Measurements from ENCODE around the gene PPP2R3C. TPM values are rescaled to one million over a fixed set of nuclear protein-coding genes. Genes with fewer than 3 reads are reported as not detected.

The PPP2R3C gene
- total and polyA plus RNA-seq, 2 of the 4 experiments (the other 2 are of a cell fraction), result 15.9 to 17.0 TPM

DNA sequence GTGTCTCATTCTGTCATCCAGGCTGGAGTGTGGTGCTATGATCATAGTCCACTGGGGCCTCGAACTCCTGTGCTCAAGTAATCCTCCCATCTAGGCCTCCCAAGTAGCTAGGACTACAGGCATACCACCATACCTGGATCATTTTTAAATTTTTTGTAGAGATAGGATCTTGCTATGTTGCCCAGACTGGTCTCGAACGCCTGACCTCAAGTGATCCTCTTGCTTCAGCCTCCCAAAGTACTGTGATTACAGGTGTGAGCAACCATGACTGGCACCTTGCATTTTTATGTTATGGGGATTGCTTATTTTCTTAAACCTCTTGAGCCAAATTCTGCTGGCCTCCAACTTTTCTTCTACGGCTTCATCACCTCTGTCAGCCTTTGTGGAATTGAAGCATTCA is 27.4 kb upstream of the PPP2R3C start:
- Histone ChIP-seq H2BK20ac (ENCODE audit: low read depth, low read length) (no peak overlapping the region), H3K4me2 (ENCODE audit: low read depth, low read length) (no peak overlapping the region), H3K14ac (replicated peaks; ENCODE audit: low read depth, low read length) (no peak overlapping the region), H2AFZ (replicated peaks; ENCODE audit: low read length, poor library complexity) (no peak overlapping the region), H3K18ac (ENCODE audit: low read depth, low read length) (no peak overlapping the region), H3K36me3 (ENCODE audit: control insufficient read depth, insufficient read depth, low read length) (no peaks in the 10 kb centered on the region; the same call in 1 of the 2 replicates), H4K20me1 (ENCODE audit: insufficient read depth, low read length) (no peaks in the 10 kb centered on the region), H3K79me1 (ENCODE audit: low read depth in 1 of 2, low read length in 2 of 2) (peaks cover 10 to 31% of the 10 kb centered on the region in 2 experiments), H3K9me1 (ENCODE audit: insufficient read depth, low read length) (no peaks in the 10 kb centered on the region; the same call in 1 of the 2 replicates), H2BK120ac (ENCODE audit: low read depth, low read length) (no peak overlapping the region), H3K4me3 (ENCODE audit: insufficient read depth, low read depth, low read length) (no peak overlapping the region), H3K27ac (ENCODE audit: insufficient read depth, low read length) (no peak overlapping the region), H4K5ac (ENCODE audit: low read depth, low read length) (no peak overlapping the region), H4K8ac (ENCODE audit: low read depth in 2 of 2, low read length in 2 of 2) (no peak overlapping the region), H4K91ac (ENCODE audit: insufficient read depth, low read depth, low read length) (no peak overlapping the region), H2AK9ac (replicated peaks; ENCODE audit: low read depth, low read length, poor library complexity) (no peak overlapping the region), H3K4ac (ENCODE audit: low read depth, low read length) (no peak overlapping the region), H3K23ac (ENCODE audit: low read depth, low read length) (no peak overlapping the region), H2BK5ac (ENCODE audit: low read depth, low read length, poor library complexity, severe bottlenecking) (no peak overlapping the region), H3K4me1 (ENCODE audit: control insufficient read depth, insufficient read depth, low read length) (peaks cover 3% of the 10 kb centered on the region; the same call in 1 of the 2 replicates), H3K27me3 (ENCODE audit: control insufficient read depth, insufficient read depth, low read length) (no peaks in the 10 kb centered on the region), H3K9me3 (ENCODE audit: control insufficient read depth, insufficient read depth, low read length) (no peaks in the 10 kb centered on the region), H2BK15ac (ENCODE audit: low read depth, low read length) (no peak overlapping the region), H3K9ac (ENCODE audit: low read depth, low read length) (no peak overlapping the region), H2AK5ac (ENCODE audit: low read depth, low read length) (no peak overlapping the region), H3K56ac (ENCODE audit: extremely low read depth, insufficient read depth, low read length) (no peak overlapping the region)
- in situ Hi-C loops (cut with MboI; ENCODE audit: low sequenced_read_pairs), result loop anchor here (10.0 to 25.0 kb wide), 2 partner anchors 536 to 663 kb away; partner anchors contain the start of gene RALGAPA1
- dilution Hi-C loops (cut with HindIII; ENCODE audit: low sequenced_read_pairs, unreplicated experiment), result no loop called here
- BruUV-seq (replicated peaks), result no TSS peak
- intact Hi-C loops (cut with micrococcal nuclease), result no loop called here
- no CpG with 5 or more reads among the region's 4 CpGs for WGBS, 2 experiments (ENCODE audit: extremely low coverage in 2 of 2, insufficient read length in 1 of 2)
- TF ChIP-seq, protein P1, sequence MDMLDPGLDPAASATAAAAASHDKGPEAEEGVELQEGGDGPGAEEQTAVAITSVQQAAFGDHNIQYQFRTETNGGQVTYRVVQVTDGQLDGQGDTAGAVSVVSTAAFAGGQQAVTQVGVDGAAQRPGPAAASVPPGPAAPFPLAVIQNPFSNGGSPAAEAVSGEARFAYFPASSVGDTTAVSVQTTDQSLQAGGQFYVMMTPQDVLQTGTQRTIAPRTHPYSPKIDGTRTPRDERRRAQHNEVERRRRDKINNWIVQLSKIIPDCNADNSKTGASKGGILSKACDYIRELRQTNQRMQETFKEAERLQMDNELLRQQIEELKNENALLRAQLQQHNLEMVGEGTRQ (IDR thresholded peaks at IDR 0.05; ENCODE audit: low read depth, low read length), result no peak
- TF ChIP-seq CEBPB (IDR thresholded peaks at IDR 0.05; ENCODE audit: low read depth, low read length) (no peak), MAFK (IDR thresholded peaks at IDR 0.05; ENCODE audit: low read depth, low read length) (no peak)
- TF ChIP-seq, protein P2, sequence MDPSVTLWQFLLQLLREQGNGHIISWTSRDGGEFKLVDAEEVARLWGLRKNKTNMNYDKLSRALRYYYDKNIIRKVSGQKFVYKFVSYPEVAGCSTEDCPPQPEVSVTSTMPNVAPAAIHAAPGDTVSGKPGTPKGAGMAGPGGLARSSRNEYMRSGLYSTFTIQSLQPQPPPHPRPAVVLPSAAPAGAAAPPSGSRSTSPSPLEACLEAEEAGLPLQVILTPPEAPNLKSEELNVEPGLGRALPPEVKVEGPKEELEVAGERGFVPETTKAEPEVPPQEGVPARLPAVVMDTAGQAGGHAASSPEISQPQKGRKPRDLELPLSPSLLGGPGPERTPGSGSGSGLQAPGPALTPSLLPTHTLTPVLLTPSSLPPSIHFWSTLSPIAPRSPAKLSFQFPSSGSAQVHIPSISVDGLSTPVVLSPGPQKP (IDR thresholded peaks at IDR 0.05; ENCODE audit: borderline replicate concordance, low read depth, low read length), result no peak
- ATAC-seq (ENCODE audit: low read depth) (no peak), DNase-seq (no peak)
- ChIA-PET POLR2A (ENCODE audit: unreplicated experiment) (no interaction called here), CTCF (interaction anchor here (0.6 kb wide), 1 partner anchor 290 kb away, joined by 4 read pairs; no protein-coding TSS in a partner anchor)
